HG03159 (cell line): ENCODE measurements around the gene VPS4A.
"Not testable (repeated sequence)": the region's sequence is repeated elsewhere in the genome, so short reads cannot be mapped to it uniquely, and the experiment has no call there.

Experiments
- ATAC-seq: cut with Tn5 transposase; IDR thresholded peaks from one replicate; pipeline ENCODE4 v1.9.1; 2021; ENCODE audit warnings: mild to moderate bottlenecking, moderate library complexity; ENCODE audit not compliant: unreplicated experiment

The VPS4A gene

GRCh38 chr16:69310653-69311532 is at the start of gene VPS4A:
Gene VPS4A (plus strand): TSS chr16:69311350. CDS start chr16:69311512, 162 bp downstream.
- ATAC-seq = peak; percentile 91

GRCh38 chr16:69266334-69267063 is 44.7 kb upstream of the VPS4A start:
- ATAC-seq = no peak

- ATAC-seq = no peak
Measured at GRCh38 chr16:69267633-69268032, 43.5 kb upstream of the VPS4A start.

GRCh38 chr16:69270395-69270794 is 40.8 kb upstream of the VPS4A start:
- ATAC-seq = no peak

DNA sequence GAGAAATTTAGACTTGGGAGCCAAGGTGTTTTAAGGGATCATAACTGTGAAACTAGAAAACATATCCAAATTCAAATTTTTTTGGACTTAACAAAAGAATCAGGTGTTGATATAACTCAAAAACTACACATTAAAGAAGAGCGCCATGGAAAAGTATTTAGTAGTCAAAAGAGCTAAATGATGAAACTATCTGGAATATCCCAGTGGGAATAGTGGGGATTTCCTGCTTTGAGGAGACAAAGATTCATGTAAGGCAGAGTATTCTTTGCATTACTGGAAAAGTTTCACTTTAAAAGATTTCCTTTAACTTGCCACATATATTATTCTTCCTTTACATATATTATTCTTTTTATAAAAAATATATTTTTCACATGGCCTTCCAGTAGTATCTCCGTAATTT is 40.3 kb upstream of the VPS4A start:
- no peak for ATAC-seq

DNA sequence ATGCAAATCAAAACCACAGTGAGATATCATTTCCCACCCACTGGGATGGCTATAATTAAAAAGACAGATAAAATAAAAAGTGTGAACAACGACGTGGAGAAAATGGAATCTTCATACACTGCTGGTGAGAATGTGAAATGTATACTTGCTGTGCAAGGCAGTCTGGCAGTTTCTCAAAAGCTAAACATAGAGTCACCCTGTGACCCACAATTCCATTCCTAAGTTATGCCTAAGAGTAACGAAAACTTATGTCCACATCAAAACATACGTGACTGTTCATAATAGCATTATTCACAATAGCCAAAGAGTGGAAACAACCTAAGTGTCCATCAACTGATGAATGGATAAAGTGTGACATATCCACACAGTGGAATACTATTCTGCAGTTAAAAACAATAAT is 38.1 kb upstream of the VPS4A start:
- ATAC-seq = no peak

DNA sequence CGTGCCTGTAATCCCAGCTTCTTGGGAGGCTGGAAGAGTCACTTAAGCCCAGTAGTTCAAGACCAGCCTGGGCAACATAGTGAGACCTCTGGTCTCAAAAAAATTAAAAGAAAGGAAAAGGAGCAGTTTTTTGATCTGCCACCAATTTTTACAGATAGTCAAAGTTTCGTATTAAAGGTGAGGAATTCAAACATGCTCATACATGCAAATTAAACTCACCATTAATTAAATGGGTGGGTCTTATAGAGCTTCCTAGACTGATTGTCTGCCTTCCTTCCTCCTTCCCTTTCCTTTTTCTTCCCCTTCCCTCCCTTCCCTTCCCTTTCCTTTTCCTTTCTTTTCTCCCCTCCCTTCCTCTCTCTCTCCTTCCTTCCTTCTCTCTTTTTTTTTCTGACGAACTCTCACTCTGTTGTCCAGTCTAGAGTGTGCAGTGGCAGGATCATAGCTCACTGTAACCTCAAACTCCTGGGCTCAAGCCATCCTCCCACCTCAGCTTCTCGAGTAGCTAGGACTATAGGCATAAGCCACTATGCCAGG is 36.4 kb upstream of the VPS4A start:
- ATAC-seq = no peak

- no peak for ATAC-seq
Measured at GRCh38 chr16:69276148-69277115, 34.7 kb upstream of the VPS4A start.

DNA sequence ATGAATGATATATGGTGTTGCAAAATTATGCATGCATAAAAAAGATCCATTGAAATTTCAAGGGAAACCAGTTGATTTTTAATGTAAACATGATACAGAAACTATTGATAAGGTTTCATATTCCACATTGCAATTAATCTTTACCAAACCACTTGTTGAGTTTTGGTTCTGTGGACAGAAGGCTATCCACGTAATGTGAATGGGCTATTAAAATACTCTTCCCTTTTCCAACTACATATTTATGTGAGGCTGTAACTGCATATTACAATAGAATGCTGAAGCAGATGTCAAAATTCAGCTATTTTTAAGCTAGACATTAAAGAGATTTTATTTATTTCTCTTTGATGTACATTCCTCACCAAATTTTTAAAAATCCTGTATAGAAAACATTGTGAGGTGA is 33.7 kb upstream of the VPS4A start:
- no peak for ATAC-seq

DNA sequence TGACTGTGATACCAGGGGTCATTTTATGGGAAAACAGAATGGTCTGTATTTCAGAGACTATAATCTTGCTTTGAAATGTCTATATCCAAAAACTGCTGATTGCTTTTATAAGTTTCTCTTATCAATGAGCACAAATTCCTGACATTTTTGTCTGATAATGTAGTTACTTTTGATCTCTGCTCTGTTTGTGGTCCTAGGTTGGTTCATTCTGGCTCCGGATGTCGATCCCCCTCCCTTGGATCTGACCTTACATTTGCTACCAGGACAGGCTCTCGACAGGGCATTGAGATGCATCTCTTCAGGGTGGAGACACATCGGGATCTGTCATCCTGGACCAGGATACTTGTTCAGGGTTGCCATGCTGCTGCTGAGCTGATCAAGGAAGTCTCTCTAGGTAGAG is 27.3 kb upstream of the VPS4A start:
- no peak for ATAC-seq

DNA sequence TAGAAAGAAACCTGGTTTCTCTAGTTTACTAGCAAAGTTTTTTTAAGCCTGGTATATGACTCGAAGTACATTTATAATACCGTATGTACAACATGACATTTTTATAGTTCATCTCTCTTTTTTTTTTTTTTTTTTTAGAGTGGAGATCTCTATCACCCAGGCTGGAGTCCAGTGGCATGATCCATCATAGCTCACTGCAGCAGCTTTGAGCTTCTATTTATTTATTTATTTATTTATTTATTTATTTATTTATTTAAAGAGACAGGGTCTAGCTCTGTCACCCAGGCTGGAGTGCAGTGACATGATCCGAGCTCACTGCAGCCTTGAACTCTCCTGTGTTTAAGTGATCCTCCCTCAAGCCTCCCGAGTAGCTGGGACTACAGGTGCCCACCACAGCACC is 25.9 kb upstream of the VPS4A start:
- ATAC-seq = no peak

DNA sequence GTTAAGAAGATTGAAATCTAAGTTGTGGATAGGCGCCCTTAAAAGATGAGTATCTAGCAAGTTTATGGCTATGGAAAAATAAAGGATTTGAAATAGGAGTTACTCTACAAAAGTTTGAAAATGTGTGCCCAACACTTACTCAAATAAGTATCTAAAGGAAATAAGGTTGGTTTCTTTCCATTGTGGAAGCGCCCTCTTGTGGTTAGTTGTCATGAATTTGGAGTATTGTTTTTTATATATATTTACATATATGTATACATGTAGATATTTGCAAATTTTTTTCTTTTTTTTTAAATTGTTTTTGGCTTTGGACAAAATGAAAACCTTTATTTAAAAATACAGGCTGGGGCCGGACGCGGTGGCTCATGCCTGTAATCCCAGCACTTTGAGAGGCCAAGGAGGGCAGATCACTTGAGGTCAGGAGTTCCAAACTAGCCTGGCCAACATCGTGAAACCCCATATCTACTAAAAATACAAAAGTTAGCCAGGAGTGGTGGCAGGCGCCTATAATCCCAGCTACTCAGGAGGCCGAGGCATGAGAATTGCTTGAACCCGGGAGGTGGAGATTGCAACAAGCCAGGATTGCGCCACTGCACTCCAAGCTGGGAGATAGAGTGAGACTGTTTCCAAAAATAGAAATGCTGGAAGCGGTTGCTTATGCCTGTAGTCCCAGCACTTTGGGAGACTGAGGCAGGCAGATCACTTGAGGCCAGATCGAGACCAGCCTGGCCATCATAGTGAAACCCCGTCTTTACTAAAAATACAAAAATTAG is 24.0 kb upstream of the VPS4A start:
- ATAC-seq = no peak

DNA sequence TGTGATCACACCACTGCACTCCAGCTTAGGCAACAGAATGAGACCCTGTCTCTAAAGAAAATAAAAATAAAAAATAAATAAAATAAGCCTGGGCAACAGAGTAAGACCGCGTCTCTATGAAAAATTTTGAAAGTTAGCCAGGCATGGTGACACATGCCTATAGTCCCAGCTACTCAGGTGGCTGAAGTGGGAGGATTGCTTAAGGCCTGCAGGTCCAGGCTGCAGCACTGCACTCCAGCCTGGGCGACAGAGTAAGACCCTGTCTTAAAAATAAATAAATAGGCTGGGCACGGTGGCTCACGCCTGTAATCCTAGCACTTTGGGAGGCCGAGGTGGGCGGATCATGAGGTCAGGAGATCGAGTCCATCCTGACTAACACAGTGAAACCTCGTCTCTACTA is 19.5 kb upstream of the VPS4A start:
- ATAC-seq = not testable (repeated sequence)

- ATAC-seq = no peak
Measured at GRCh38 chr16:69293401-69293800, 17.7 kb upstream of the VPS4A start.

DNA sequence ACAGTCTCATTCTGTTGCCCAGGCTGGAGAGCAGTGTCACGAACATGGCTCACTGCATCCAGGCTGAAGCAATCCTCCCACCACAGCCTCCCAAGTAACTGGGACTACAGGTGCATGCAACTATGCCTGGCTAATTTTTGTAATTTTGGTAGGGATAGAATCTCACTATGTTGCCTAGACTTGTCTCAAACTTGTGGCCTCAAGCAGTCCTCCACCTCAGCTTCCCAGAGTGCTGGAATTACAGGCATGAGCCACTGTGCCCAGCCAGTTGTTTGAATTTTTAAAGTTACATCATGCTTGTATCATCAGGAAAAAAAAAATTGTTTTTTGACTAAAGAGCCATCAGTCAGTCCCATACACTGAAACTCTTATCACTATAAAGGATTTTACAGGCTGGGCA is 17.1 kb upstream of the VPS4A start:
- no peak for ATAC-seq

DNA sequence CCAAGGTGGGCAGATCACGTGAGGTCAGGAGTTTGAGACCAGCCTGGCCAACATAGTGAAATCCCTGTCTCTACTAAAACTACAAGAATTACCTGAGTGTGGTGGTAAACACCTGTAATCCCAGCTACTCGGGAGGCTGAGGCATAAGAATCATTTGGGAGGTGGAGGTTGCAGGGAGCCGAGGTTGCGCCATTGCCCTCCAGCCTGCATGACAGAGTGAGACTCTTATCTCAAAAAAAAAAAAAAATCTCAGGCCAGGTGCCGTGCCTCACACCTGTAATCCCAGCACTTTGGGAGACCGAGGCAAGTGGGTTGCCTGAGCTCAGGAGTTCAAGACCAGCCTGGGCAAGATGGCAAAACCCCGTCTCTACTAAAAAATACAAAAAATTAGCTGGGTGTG is 14.4 kb upstream of the VPS4A start:
- ATAC-seq = not testable (repeated sequence)

GRCh38 chr16:69298261-69298660 is 12.9 kb upstream of the VPS4A start:
- ATAC-seq = no peak

DNA sequence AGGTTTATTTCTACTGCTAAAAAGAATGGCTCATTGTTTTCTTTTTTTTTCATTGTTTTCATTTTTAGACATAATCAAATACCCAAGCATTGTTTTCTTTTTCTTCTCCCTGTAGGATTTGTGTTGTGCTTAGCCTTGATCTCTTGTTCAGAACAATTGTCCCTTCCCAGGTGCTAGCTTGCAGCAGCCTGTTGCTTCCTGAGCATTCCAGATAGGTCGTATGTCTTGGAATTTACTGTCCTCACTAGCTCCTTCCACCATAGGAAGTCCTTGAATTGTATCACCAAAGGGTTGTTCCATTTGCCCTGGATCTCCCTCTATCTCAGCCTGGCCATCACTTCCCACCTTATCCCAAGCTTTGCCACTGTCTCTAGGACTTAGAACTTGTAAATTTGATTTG is 10.0 kb upstream of the VPS4A start:
- ATAC-seq = no peak

- ATAC-seq = no peak
Measured at GRCh38 chr16:69301861-69302260, 9.3 kb upstream of the VPS4A start.

- ATAC-seq = no peak
Measured at GRCh38 chr16:69302301-69302700, 8.8 kb upstream of the VPS4A start.
